NT2/D1 (cell line): ENCODE measurements around the gene CHRNA9.

Experiments
- DNase-seq: peaks from one replicate; pipeline ENCODE4 v3.0.0-alpha.2; 2011; ENCODE audit warnings: low read depth, low spot score
- H3K27me3 ChIP-seq: 2 replicates; pipeline ENCODE4 v1.6.0; 2011; ENCODE audit warnings: mild to moderate bottlenecking; ENCODE audit not compliant: insufficient read length, insufficient read depth
- H3K36me3 ChIP-seq: 2 replicates; pipeline ENCODE4 v1.6.1; 2011; ENCODE audit warnings: mild to moderate bottlenecking, low read length, mixed read lengths; ENCODE audit not compliant: insufficient read depth, insufficient read length
- H3K4me1 ChIP-seq: 2 replicates; pipeline ENCODE4 v1.5.1; 2011; ENCODE audit not compliant: insufficient read depth, insufficient read length
- H3K4me3 ChIP-seq: 2 replicates; pipeline ENCODE4 v1.5.1; 2011; ENCODE audit warnings: low read depth; ENCODE audit not compliant: insufficient read length
- H3K9ac ChIP-seq: 2 replicates; pipeline ENCODE4 v1.6.0; 2011; ENCODE audit warnings: low read depth; ENCODE audit not compliant: insufficient read length
- H3K9me3 ChIP-seq: 2 replicates; pipeline ENCODE4 v1.5.1; 2011; ENCODE audit warnings: mild to moderate bottlenecking, low read length; ENCODE audit not compliant: insufficient read depth
- SUZ12 ChIP-seq: IDR thresholded peaks from 2 replicates; pipeline ENCODE4 v1.6.1; 2011; ENCODE audit not compliant: insufficient read length, insufficient read depth; ENCODE audit errors: extremely low read depth
- YY1 ChIP-seq: IDR thresholded peaks from 2 replicates; pipeline ENCODE4 v1.6.1; 2011; ENCODE audit not compliant: insufficient read length, insufficient read depth
- ZNF274 ChIP-seq: IDR thresholded peaks from 2 replicates; pipeline ENCODE4 v1.6.1; 2011; ENCODE audit warnings: mild to moderate bottlenecking, low read depth, low read length

Gene CHRNA9

GRCh38 chr4:40295572-40295971 lies 39.6 kb upstream of the CHRNA9 start:
- TF ChIP-seq SUZ12: no peak
- TF ChIP-seq YY1: no peak
- no peak for TF ChIP-seq ZNF274
- no peak for DNase-seq
- Histone ChIP-seq H3K27me3 (peaks cover 12% of the 10 kb centered on the region), H3K4me1 (no peaks in the 10 kb centered on the region), H3K9me3 (0 out of 2 replicates have a peak, but pooled peaks cover 6% of the 10 kb centered on the region), H3K36me3 (no peaks in the 10 kb centered on the region), H3K4me3 (no peak overlapping the region), H3K9ac (no peak overlapping the region)

- Histone ChIP-seq H3K9ac (no peak overlapping the region), H3K4me3 (no peak overlapping the region), H3K36me3 (no peaks in the 10 kb centered on the region), H3K27me3 (peaks cover 12% of the 10 kb centered on the region), H3K9me3 (0 out of 2 replicates have a peak, but pooled peaks cover 6% of the 10 kb centered on the region), H3K4me1 (no peaks in the 10 kb centered on the region)
- DNase-seq: no peak
- TF ChIP-seq SUZ12: no peak
- TF ChIP-seq YY1: no peak
- TF ChIP-seq ZNF274: no peak
Observed at GRCh38 chr4:40299126-40299525, 36.0 kb upstream of the CHRNA9 start.

- DNase-seq: no peak
- no peaks in the 10 kb centered on the region for H3K36me3 ChIP-seq
- no peaks in the 10 kb centered on the region for H3K4me1 ChIP-seq
- H3K4me3 ChIP-seq: no peak overlapping the region
- no peak for TF ChIP-seq ZNF274
- TF ChIP-seq YY1: no peak
- no peak for TF ChIP-seq SUZ12
- H3K9ac ChIP-seq: no peak overlapping the region
- H3K27me3 ChIP-seq: peaks cover 9% of the 10 kb centered on the region
- H3K9me3 ChIP-seq: peaks cover 11% of the 10 kb centered on the region; the same call in 1 of the 2 replicates
Observed at GRCh38 chr4:40299811-40300292, 35.3 kb upstream of the CHRNA9 start.

- H3K27me3 ChIP-seq: peaks cover 2% of the 10 kb centered on the region
- peaks cover 11% of the 10 kb centered on the region; the same call in 1 of the 2 replicates for H3K9me3 ChIP-seq
- no peaks in the 10 kb centered on the region for H3K36me3 ChIP-seq
- H3K9ac ChIP-seq: no peak overlapping the region
- H3K4me3 ChIP-seq: no peak overlapping the region
- no peak for TF ChIP-seq ZNF274
- no peak for TF ChIP-seq SUZ12
- DNase-seq: no peak
- no peaks in the 10 kb centered on the region for H3K4me1 ChIP-seq
Observed at GRCh38 chr4:40300371-40301162, 34.6 kb upstream of the CHRNA9 start.

- no peak for DNase-seq
- TF ChIP-seq ZNF274: no peak
- no peak for TF ChIP-seq SUZ12
- no peak for TF ChIP-seq YY1
- Histone ChIP-seq H3K4me3 (no peak overlapping the region), H3K9me3 (peaks cover 11% of the 10 kb centered on the region; the same call in 1 of the 2 replicates), H3K36me3 (no peaks in the 10 kb centered on the region), H3K4me1 (no peaks in the 10 kb centered on the region), H3K9ac (no peak overlapping the region), H3K27me3 (no peaks in the 10 kb centered on the region)
Observed at GRCh38 chr4:40301603-40302002, 33.5 kb upstream of the CHRNA9 start.

- no peak overlapping the region for H3K4me3 ChIP-seq
- H3K4me1 ChIP-seq: no peaks in the 10 kb centered on the region
- no peaks in the 10 kb centered on the region for H3K27me3 ChIP-seq
- TF ChIP-seq YY1 (no peak), SUZ12 (no peak), ZNF274 (no peak)
- H3K36me3 ChIP-seq: no peaks in the 10 kb centered on the region
- H3K9ac ChIP-seq: no peak overlapping the region
- DNase-seq: no peak
- peaks cover 11% of the 10 kb centered on the region; the same call in 1 of the 2 replicates for H3K9me3 ChIP-seq
Observed at GRCh38 chr4:40303751-40304150, 31.4 kb upstream of the CHRNA9 start.

GRCh38 chr4:40305328-40306170 lies 29.6 kb upstream of the CHRNA9 start:
- H3K4me3 ChIP-seq: no peak overlapping the region
- H3K9ac ChIP-seq: no peak overlapping the region
- no peaks in the 10 kb centered on the region for H3K27me3 ChIP-seq
- no peaks in the 10 kb centered on the region for H3K4me1 ChIP-seq
- no peak for DNase-seq
- peaks cover 11% of the 10 kb centered on the region; the same call in 1 of the 2 replicates for H3K9me3 ChIP-seq
- H3K36me3 ChIP-seq: no peaks in the 10 kb centered on the region
- TF ChIP-seq ZNF274 (no peak), SUZ12 (no peak), YY1 (no peak)
